GM21786 (cell line): ENCODE data around the gene BMP6.

ENCODE experiments used
- ATAC-seq: cut with Tn5 transposase; IDR thresholded peaks from one replicate; pipeline ENCODE4 v1.9.1; 2021; ENCODE audit not compliant: unreplicated experiment

The BMP6 gene

DNA sequence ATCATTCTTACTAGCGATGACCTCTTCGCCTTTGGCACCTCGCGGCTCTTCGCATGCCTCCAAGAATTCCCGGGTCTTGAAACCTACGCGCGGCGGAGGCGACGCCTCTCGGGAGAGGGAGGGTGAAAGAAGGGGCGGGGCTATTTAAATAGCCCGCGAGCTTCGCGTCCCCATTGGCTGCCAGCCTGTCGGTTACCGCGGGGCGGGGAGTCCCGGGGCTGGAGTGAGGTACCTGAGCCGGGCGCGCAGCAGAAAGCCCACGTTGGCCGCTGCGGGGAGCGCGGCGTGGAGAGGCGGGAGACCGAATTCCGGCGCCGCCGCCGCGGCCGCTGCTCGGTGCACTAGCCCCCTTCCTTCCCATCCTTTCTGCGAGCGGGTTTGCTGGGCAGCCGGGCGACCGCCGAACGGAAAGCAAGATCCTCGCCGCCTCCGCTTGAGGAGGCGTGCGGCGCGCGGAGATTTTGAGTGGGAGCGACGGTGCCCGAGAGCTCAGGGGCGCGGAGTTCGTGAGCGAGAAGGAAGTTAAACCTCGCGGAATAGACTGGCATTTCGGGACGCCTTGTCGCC lies at the start of gene BMP6:
Gene BMP6, plus strand, starts transcription at position 251 of the 567 bp plus-strand sequence. CDS start 857 bp downstream, outside the sequence.
- peak; percentile 74 for ATAC-seq

DNA sequence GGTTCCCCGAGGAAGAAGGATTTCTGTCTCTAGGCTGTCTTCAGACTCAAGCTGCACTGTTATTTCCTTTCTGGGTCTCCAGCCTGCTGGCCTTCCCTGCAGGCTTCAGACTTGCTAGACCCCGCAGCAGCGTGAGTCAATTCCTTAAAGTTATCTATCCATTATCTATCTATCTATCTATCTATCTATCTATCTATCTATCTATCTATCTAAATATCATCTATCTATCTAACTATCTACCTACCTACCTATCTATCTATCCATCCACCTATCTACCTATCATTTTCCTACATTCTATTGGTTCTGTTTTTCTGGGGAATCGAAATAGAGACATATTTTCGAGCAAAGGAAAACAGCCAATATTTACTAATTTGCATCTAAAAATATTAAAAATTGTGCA lies 48.7 kb upstream of the BMP6 start:
- ATAC-seq, result no peak

- no peak for ATAC-seq
Measured at GRCh38 chr6:7680393-7681075, 45.4 kb upstream of the BMP6 start.

GRCh38 chr6:7681449-7681848 lies 44.5 kb upstream of the BMP6 start:
- ATAC-seq, result no peak

- ATAC-seq, result no peak
Measured at GRCh38 chr6:7684076-7684475, 41.8 kb upstream of the BMP6 start.

DNA sequence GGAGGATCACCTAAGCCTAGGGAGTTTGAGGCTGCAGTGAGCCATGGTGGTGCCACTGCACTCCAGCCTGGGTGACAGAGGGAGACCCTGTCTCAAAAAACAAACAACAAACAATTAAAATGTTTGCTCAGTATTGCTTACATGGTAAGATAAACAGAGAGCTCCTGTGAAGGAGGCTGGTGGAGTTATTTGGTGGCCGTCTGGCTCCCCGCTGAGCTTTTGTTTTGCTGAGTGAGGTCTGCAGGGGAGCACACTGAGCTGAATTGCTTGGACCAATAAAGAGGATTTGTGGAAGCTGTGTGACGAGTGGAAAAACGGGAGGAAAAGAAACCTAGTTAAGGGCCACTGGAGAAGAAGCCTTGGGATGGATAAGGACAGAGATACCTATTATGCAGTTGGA lies 41.1 kb upstream of the BMP6 start:
- ATAC-seq, result no peak

- ATAC-seq, result no peak
Measured at GRCh38 chr6:7685276-7685675, 40.6 kb upstream of the BMP6 start.

DNA sequence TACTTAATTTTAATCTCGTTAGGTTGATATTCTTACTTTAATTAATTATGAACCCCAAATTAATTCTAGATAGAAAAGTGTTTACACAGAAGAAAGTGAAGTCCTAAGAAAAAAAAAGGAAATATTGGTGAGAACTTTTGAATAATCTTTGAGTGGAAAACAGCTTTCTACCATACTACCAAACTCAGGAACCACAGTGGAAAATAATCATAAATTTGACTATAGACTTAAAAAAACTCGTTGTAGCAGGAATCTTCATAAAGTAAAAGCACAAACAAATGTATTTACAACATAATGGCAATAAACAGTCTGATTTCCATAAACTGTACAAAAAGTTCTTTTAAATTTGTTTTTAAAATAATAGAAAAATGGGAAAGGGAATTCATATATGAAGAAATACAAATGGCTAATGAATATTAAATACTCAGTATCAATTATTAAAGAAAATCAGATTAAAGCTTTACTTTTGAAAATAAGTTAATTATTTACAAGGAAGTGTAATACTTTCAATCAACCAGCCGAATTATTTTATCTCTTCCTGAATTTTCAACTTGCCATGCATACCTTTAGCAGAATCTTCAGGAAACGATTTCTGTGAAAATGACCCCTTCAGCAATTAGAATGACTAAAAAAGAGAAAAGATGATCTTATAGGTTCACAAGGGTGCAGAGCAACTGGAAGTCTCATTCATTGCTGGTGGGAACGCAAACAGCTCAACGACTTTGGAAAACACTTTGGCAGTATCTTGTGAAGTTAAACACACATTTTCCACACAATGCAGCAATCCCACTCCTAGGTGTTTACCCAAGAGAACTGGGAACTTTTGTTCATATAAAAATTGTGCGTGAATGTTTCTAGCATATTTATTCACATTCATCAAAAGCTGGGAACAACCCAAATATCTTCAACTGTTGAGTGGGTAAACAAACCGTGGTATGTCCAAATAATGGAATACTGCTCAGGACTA lies 38.5 kb upstream of the BMP6 start:
- no peak for ATAC-seq

DNA sequence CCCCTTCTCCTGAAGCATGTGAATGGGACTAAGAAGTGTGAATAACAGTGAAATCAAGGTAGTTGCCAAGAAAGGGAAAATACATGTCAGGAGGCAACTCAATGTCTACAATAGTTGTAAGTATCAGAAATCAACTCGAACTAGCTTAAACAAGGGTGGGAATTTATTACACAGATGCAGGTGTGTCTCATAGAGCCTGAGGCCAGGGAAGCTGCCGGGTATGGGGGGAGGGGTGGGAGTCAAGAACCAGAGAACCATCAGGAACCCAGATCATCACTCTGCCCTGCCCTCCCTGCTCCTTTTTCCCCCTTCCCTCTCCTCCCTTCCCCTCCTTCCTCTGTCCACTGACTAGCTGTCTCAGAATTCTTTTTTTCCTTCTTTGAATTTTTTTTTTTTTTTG lies 34.9 kb upstream of the BMP6 start:
- ATAC-seq, result no peak

DNA sequence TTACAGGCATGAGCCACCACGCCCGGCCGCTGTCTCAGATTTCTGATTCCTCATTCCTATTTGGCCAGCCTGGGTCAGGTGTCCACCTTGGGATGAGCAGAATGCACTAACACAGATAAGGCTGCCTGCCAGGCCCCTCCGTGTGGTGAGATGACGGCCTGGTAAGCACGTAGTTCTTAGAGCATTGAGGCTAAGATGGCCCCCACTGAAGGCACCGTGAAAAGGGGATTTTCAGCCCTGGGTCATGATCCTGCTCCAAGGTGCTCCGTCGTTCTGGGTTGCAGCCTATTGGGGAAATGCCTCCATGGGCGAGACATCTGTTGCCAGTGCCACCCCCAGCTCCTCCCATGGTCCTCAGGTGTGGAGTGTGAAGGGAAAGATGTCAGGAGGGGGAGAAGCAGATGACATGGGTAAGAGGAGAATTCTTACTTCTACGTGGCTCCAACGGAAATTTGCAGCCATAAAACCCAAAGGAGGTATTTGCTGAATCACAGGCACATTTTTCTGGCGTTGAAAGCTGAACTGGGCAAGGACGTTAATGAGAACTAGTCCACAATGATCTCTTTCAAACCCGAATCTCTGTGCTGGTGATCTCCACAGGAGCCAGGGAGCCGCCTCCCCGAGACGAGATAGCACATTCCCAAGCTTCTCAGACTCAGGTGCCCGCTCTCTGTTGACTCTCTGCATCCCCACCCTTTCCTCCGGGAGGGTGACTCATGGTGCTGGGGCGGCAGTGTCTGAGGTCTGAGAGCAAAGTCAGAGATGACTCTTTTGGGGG lies 34.0 kb upstream of the BMP6 start:
- ATAC-seq, result no peak

- ATAC-seq, result no peak
Measured at GRCh38 chr6:7692453-7692784, 33.5 kb upstream of the BMP6 start.

DNA sequence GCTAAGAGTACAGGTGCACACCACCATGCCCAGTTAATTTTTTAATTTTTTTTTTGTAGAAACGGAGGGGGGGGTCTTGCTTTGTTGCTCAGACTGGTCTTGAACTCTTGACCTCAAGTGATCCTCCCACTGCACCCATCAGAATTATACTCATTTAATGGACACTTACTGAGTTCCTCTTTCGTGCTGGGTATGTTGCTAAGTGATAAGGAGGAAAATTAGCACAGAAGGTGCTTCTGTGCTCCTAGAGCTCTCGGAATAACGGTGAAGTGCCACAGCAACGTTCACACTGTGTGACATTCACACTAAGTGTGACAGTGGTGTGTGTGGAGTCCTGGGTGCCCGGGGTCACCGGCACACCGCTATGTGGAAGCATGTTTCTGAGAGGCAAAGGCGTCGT lies 32.1 kb upstream of the BMP6 start:
- no peak for ATAC-seq

GRCh38 chr6:7696061-7696460 lies 29.8 kb upstream of the BMP6 start:
- no peak for ATAC-seq

DNA sequence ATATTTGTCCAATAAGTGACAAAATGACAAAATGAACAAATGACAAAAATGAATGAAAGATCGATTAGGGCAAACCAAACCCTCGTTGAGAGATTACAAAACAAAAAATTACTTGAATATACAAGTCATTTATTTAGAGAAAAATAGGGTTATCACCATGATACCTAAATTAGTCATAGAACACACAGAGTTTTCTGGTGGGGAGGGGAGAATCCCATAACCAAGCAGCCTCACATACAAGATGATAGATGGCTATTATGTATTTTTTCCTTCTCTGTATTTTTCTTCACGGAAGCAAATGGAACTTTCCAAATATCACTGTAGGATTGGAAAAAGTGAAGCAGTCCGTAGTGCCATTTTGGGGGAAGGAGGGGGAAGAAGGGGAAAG lies 28.5 kb upstream of the BMP6 start:
- ATAC-seq, result no peak

DNA sequence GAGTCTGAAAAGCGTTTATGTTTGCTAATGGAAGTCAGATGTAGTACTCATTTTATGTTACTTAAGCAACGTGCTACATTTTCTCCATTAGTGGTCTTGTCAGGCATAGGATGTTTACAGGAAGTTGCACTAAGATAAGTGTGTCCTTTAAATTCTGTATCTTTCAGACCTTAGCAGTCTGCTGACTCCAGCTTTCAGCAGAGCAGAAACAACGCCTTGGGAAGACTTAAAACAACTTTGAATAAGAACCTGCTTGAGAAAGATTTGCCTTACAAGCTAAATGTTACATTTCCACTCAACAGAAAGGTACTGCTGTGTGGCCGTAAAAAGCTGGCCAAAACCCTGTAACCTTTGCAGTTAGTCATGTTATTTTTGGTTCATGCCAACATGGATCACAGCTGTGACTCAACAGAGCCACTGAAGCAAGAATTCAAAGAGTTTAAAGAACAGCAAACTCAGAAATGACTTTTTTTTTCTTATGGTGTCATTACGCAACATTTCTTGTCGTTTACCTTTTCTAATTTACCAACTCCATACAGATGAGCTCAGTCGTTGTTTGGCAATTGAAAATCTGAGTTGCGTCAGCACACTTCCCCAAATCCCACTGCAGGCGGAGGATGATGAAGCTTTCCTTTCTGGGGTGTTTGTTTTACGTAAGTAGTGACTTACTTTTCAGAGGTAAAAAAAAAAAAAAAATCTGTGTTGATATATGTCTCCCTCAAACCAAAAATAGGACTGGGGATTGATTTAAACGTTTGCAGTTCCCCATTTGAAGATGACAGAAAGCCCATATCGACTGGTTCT lies 27.9 kb upstream of the BMP6 start:
- no peak for ATAC-seq

DNA sequence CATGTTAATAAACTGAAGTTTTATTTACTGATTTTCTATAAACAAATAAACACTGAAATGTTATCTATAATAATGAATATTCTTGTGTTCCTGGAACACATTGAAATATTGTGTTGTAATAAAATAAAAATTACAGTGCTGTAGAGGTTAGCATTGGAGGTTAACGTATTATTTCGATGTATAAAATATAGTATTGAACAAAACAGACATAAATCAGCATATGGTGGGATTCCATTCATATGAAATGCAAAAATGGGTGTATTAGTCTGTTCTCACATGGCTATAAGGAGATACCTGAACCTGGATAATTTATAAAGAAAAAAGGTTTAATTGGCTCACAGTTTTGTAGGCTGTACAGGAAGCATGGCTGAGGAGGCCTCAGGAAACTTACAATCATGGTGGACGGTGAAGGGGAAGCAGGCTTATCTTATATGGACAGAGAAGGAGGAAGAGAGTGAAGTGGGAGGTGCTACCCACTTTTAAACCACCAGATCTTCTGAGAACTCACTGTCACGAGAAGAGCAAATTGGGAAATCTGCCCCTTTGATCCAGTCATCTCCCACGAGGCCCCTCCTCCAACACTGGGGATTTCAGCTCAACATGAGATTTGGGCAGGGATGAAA lies 24.6 kb upstream of the BMP6 start:
- no peak for ATAC-seq

GRCh38 chr6:7703148-7703680 lies 22.7 kb upstream of the BMP6 start:
- ATAC-seq, result no peak

- no peak for ATAC-seq
Measured at GRCh38 chr6:7705483-7705882, 20.4 kb upstream of the BMP6 start.

GRCh38 chr6:7706269-7706668 lies 19.6 kb upstream of the BMP6 start:
- no peak for ATAC-seq

DNA sequence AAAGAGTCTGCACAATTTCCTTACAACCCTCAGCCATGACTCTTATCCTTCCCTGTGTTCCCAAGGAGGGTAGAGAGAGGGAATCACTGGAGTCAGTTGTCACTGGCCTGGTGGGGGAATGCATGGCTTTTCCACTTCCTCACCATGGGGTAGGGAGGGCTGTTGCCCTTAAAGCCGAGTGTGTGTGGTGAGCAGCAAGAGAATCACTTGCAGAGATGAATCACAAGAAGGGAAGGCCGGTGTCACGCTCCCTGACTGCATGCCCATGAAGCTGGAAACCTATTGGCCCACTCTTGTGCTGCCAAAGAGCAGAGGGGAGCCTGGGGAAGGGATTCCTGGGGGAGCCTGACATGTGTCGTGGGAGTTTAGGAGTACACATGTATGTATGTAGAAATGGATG lies 18.1 kb upstream of the BMP6 start:
- ATAC-seq, result no peak
